CD4-positive, alpha-beta T cell treated with Interleukin-12 subunit alpha and Interleukin-12 subunit beta, for 1 hour (primary cell): Measurements from ENCODE around the gene EFHC1.

ENCODE experiments used
- DNase-seq: peaks from one replicate; pipeline ENCODE4 v3.0.0-alpha.2; 2020

EFHC1 gene

DNA sequence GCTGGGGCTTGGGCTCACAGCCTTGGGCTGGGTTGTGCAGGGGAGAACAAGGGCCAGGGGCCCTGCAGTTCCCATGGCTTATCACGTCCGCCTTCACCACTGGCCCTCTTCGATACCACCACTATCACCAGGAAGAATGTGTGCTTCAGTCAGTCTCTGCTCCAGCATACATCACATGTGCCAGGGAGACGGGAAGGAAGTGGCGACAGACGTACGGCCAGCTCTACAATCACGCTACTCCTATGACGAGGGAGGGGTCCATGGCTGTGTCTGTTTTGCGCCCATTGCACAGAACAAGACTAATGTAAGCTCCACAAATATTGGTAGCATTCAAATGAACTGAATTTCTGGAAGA, 84.6 kb downstream of the EFHC1 start:
- DNase-seq = no peak

DNA sequence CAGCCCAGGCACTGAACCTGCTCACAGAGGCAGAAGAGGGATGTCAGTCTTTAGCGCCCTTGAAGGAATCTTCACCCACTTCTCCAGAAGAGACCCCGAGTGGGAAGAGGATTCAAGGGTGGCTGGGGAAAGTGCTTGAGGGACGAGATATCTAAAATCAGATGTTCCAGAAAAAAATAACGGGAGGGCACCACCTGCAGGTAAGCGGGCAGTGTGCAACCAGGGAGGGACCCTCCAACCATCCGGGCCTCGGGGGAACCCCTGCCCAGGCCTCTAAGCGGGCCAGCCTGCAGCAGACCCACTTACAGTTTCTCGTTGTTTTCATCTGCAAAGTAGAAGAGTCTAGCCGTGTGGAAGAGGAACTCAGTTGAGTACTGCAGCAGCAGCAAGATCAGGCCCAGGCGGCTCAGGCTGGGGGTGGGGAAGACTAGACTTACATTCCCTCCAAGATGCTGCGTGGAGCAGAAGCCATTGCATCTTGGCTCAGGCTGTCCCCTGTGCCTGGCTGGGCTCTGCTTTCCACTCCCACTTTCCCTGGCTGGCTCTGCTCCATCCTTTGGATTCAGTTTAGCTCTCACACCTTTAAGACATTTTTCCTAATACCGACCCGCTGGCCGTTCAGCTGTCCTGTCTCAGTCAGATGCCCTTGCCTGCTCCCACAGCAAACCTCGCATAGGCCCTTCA, 85.7 kb downstream of the EFHC1 start:
- DNase-seq = no peak

DNA sequence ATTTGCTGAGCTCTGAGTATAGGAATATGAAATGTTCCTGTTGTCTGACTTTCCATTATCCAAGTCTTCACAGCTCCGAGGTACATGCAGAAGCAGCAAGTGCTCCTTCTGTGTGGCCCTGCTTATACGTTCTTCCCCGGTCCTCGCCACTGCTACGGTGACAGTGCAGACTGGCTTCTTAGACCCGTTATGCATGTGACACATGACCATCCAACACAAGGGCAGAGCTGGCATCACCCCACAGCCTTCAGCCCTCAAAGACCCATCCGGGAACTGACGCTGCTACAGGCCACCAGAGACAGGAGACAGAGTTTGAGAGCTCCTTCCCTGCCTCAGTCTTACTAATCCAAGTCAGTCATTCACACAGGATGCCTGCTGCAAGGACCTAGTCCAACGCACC, 86.3 kb downstream of the EFHC1 start:
- no peak for DNase-seq

DNA sequence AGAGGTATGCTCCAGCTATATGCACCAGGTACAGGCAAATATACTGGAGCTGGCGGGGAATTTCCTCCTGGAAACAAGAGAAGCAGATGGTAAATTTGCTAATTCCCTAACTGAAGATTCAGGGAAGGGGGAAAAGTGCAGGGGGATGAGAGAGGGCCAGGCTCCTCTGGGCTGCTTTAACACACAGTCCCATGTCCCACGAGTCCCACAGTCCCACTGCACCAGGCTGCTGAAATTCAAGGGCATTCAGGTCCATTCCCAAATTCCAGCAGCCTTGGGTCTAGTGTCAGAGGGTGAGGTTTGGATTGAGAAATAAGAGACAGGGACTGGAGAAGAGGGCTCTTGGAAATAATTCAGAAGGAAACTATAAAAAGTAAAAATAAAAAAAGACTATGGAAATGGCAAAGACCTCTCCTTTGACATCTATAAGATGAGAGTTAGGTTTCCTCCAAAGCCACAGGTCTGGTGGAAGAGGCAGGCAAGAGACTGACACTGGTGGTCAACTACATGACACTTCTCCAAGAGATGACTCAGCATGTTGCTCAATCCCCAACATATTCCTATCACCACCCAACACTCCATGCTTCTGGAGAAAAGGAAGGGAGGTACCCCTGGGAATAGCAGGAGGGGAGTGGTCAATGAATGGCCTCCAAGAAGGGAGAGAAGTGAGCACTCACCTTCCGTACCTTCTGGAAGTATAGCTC, 87.6 kb downstream of the EFHC1 start:
- no peak for DNase-seq

DNA sequence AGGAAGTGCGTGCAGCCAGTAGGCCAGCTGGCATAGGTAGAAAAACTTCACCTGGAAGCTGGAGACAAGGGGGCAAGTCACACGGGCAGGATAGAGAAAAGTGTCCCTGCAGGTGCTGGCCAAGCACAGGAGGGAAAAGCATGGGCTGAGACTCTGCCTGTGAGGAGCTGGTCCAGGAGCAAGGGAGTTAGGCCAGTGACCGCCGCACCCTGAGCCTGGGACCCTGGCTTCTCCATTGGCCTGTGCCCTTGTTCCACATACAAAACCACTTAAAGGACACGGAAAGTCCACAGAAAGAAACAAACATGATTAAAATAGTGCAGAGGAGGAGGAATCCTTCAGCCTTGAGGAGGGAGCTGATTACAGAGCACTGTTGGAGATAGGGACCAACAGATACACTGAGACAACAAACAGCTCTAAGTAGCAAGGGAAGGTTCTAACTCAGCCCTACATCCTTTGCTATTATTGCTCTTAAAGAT, 88.2 kb downstream of the EFHC1 start:
- no peak for DNase-seq

DNA sequence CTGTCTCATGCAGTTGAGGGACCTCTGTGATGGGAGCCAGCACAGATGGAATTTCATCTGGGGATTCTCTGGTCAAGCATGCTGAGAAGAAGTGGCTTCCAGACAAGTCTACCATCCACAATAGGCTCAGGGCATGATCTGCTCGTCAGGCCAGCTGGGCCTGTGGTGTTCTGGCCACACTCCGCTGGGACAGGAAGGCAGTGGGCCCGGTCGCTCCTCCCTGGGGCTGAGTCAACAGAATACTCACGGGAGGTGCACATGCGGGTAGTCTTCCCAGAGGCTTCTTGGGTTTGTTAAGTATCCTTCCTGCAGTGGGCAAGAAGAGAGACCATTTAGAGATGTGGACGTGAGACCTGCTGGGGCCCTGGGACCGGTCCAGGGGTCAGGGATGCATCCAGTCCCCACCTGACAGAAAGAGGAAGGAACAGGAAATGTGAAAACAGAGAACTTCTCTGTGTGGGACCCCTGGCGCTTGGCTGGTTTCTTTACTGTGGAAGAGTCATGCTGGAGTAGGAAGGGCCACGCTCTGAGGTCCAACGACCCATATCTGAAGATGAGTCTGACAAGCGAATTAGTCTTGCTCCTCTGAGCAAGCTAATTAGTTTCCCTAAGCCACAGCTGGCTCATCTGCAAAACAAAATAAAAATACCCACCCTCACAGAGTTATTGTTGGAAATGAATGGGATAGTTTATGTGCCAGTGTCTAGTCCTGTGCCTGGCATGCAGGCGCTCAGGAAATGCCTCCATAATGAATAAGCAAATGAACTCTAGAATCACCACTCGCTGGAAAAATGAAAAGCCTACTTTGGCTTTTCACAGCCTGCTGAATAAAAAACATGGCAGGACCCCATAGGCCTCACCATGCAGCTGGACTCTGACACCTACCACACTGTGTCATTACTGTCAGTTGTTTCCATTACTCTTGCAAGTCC, 89.4 kb downstream of the EFHC1 start:
- DNase-seq = no peak

DNA sequence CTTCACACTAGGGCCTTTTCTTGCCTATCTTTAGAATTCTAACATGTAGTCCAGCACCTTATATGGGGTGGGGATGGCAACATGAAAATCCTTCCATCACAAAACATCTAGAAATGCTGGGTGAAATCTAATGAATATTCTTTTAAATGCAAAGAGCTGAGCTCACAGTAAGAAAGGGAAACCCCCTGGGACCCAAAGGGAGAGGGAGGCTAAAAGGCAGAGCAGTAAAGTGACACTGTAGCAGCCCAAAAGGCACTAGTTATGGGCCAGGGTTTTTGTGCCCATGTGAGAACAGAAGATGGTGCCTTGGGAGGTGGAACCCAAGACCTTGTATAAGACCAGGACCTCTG, 90.0 kb downstream of the EFHC1 start:
- DNase-seq = no peak

DNA sequence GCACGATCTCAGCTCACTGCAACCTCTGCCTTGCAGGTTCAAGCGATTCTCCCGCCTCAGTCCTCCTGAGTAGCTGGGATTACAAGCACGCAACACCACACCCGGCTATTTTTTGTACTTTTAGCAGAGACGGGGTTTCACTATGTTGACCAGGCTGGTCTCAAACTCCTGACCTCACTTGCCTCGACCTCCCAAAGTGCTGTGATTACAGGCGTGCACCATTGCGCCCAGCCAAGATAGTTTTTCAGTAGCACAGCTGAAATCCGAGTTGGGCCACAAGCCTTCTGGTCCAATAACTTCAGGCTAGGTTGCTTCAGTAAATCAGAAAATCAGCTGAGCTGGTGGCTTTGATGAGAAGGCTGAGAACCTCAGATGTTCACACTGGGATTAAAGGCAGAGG, 91.0 kb downstream of the EFHC1 start:
- no peak for DNase-seq

DNA sequence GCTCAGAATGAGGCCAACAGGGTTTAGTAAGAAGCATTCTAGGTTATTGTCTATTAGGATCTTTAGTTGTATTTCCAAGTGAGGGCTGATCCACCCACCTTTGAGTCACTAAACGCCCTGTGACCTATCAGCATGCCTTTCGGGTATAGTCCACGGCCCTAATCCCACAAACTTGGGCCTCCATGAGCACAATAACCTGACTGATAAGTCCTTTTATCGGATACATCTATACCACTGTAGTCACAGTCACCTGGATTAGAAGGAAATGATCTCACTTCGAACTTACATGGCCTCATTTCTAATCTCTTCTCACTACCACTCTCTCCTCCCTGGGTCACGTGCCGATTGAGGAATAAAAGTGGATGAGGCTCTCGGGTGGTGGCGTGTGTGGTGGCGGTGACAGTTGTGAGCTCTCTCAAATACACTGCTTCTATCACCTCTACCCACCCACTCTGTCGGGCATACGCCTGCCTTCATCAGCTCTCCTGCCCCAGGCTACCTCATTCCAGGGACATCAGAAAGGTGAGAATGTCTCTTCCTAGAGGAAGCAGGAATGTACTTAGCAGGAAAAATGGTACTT, 91.5 kb downstream of the EFHC1 start:
- DNase-seq = no peak

DNA sequence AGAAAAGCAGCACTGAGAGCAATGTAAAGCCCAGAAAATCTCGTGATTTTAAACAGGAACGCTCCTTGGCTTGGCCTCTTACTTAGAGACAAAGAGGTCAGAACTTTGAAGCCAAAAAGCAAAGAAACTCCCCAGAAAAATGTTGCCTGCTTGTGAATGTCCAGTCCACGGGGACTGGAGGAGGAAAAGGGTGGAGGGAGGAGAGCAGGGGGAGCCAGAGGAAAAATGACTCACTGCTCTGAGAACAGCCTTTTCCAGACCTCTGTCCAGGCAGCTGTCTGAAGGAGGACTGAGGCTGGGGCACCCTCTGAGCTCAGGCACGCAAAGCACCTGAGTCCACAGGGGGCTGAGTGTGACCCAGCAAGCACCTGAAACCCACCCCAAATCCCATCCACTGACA, 92.1 kb downstream of the EFHC1 start:
- DNase-seq = no peak

DNA sequence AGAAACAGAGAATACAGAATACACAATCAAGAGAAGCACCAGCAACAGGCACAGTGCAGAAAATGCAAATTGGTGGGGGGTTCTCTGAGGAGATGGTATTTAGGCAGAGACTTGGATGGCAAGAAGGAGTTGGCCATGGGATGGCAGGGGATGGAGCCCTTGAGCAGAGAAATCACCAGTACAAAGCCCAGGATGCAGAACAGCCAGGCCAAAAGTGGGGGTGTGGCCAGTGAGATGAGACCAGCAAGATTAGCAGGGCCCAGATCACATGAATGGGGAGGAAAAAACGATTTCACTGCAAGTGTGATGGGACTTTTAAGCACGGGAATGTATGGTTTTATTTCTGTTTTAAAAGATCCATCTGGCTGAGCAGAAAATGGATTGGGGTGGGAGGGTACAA, 93.3 kb downstream of the EFHC1 start:
- DNase-seq = no peak

DNA sequence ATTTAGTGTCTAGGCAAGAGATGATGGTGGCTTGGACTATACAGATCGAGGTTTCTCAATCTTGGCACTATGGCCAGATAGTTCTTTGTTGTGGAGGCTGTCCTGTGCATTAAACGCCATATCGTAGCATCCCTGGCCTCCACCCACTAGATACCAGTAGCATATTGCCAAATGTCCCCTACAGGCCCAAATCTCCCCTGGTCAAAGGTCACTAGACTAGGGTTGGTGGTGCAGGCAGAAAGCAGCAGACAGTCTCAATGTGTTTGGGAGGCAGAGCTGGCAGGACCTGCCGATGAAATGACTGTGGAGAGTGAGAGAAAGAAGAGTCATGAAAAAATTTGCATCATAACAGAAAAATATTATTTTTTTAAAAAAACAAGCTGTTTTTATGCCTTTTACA, 93.8 kb downstream of the EFHC1 start:
- DNase-seq = no peak

DNA sequence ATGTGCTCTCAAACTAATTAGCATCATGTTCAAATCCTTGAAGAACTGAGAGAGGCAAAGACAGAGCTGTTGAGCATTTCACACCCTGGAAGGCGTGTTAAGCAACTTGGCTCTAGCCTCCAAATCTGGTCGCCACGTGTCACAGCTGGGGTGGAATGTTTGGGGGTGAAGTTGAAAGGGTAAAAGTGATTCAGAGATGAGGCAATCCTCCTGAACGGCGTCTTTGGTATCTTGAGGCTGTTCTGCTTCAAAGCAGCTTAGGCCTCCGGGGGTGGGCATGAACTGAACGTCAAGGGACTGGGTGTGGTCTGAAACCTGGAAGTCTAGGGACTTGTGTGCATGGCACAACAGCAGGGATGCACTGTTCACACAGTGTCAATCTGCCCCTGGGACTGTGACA, 94.4 kb downstream of the EFHC1 start:
- DNase-seq = no peak

DNA sequence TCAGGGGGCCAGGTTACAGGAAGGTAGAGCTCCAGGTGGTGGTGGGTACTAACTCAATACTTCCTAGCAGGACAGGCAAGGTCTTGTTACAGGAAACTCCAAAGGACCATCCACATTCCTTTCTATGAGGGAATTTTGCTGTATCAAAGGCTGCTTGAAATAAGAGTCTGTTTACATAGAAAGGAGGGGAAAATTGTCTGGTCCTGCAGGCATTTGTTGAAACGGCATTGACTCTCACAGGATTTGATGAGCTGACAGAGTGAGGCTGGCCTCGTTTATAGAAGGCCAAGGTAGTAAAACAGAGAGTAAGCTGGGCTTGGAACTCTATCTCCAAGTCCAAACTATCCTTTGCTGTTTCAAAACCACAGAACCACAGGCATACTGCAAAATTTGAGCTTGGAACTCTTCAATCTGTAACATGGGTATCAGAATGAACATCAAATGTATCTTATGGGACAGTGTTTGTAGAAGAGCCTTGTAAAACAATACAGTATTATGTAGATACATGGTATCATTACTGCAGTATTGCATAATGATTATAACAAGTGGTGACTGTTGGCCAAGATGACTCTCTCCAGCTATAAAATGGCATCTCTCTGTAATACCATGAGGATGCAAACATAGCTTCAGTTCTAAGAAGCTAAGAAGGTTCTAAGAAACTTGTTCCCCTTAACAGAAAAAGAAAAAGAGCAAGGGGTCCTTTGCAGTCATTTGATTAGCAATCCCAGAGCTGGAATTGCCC, 95.2 kb downstream of the EFHC1 start:
- DNase-seq = no peak

DNA sequence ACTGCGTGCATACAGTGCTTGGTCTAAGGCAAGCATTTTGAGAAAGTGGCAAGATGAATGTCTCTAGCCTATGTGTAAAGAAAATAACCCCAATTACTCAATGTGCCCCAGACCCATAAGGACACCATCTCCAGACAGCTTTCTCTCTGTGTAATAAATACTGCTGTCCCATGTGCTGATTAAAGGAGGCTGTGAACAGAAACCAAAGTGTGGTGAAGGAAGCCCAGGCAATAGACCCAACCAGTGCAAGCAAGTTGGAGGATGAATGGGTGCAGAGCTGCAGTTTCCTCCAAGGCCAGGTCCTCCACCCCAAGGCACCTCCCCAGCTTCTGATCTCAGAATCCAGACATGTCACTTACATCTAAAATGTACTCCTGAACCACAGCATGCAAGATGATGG, 96.1 kb downstream of the EFHC1 start:
- DNase-seq = no peak

DNA sequence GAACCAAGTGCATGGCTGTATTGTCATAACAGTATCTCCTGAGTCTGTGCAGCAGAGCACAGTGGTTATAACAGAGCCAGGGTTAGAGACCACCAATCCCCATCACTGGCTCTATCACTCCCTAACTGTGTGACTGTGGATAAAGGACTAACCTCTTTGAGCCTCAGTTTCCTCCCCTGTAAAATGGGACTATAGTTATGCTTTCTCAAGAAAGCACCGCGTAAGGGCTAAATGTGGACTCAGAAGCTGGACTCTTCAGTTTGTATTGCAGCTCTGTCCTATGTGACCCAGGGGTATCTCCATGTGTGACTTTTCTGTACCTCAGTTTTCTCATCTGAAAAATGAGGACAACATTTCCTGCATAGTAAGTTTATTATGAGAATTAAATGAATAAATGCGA, 96.8 kb downstream of the EFHC1 start:
- DNase-seq = no peak

DNA sequence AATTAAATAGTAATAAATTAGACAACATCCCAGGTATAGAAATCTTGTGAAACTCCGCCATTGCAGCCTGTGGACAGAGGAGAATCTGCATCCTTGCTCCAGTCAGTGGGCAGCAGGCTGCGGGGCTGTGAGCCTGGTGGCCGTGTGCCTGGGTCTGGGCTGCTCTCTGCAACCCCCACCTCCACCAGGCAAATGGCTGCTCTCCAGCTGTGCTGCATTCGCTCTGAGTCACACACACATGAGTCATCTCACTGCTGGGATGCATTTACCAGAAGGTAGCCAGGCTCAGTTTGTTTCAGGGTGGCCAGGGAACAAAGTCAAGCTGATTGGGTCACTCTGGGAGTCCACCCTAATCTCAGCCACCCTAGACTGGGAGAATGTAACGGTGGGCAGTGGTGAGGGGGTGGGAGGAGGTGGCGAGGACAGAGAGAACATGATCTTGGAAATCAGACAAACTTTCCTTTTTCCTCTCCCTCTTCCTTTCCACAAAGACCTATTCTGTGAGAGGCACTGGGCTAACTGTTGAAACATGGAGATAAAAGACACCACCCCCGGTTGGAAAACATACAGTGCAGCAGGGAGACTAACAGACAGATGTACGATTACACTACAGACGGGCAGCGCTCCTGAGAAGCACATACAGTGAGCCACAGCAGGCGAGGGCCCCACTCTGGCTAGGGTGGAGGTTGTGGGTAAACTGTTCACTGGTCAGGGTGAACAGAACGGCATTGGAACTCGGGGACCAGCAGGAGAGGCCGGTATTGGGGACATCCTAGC, 97.5 kb downstream of the EFHC1 start:
- no peak for DNase-seq

DNA sequence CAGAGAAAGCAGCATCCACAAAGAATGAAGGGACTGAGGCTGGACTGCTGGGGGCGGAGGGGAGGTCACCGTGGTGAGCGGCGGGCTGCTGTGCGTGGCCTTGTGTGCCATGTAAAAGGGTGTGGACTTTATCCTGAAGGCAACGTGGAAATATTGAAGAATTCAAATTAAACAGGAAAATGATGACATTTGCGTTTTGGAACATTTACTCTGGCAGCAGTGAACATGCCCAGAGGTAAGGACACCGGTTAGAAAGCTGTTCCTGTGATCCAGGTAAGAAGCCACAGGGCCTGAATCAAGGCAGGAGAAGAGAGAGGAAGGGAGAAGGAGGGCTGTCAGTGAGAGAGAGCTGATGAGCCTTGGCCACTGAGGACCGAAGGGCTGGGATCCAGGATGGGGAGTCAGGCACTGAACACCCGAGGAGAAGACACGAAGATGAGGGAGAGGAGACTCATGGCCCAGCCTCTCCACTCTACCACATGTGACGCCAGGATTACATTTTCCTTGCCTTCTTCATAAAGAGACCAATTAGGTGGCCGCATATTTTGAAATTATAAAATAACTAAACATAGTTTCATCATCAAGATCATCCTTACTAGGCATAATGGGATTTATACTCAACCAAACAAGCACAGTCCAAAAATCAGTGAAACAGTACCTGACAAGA, 98.3 kb downstream of the EFHC1 start:
- no peak for DNase-seq

DNA sequence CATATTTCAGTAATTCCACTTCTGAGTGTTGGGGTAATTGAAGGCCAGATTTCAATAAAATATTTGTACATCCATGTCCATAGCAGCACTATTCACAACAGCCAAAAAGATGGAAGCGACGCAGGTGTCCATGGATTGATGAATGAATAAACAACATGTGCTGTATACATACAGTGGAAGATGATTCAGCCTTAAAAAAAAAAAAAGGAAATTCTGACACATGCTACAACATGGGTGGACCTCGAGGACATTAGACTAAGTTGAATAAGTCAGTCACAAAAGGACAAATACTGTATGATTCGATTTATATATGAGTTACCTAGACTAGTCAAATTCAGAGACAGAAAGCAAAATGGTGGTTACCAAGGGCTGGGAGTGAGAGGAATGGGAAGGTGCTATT, 99.5 kb downstream of the EFHC1 start:
- DNase-seq = no peak

DNA sequence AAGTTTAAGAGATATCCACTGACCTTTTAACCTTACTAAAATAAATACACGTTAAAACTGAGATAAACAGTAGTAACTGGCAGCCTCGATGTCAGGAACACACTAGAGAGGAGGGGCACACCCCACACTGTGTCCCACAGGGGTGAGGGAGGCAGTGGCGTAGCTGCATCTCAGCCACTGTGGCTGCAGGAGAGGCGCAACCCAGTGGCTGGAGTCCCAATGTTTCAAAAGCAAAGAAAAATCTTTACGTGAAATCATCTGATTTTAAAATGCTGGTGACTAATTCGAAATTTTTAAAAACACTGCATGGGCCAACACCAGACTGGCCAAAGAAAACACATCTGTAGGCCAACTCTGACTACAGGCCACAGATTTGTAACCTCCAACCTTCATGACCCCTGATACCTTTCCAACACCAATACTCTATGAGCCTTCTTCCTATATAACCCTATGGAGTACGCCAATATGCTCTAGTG, 102.0 kb downstream of the EFHC1 start:
- no peak for DNase-seq

DNA sequence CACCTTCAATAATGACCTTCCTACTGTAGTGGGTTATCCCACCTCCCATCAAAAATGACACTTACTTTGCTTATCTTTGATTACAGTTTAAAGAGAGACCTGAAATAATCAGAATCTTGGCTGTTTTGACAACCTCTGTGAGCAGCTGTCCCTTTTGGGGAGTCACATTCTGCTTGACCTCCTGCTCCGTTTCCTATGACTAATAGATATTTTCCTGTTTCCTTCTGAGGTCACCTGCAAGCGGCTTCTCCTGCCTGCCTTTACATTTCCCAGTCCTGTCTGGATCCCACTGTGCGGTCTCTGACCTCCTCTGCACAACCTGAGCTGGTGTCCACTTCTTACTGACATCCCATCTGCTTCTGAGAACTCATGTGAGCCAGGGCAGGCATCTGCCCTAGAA, 102.5 kb downstream of the EFHC1 start:
- DNase-seq = no peak
